Trophoblast cell (in vitro differentiated cells and primary cell): ENCODE measurements around the gene NUP93. TPM values are rescaled to one million over a fixed set of nuclear protein-coding genes. Genes with fewer than 3 reads are reported as not detected.

Experiments used
- DNase-seq, 2 donors: peaks; one replicate each; pipeline ENCODE4 v3.0.0-alpha.2; 2016
- H2AFZ ChIP-seq: 2 replicates; pipeline ENCODE4 v1.6.1; 2013; ENCODE audit warnings: low read length, moderate library complexity, mild to moderate bottlenecking; ENCODE audit not compliant: insufficient read depth, poor library complexity
- H2AK5ac ChIP-seq: 2 replicates; pipeline ENCODE4 v1.6.1; 2013; ENCODE audit warnings: mild to moderate bottlenecking, low read length
- H2BK120ac ChIP-seq: 2 replicates; pipeline ENCODE4 v1.6.1; 2013; ENCODE audit warnings: low read length, mild to moderate bottlenecking, moderate library complexity; ENCODE audit not compliant: insufficient read depth, poor library complexity
- H2BK12ac ChIP-seq: 2 replicates; pipeline ENCODE4 v1.6.1; 2013; ENCODE audit warnings: mild to moderate bottlenecking, low read length, moderate library complexity
- H2BK5ac ChIP-seq: 2 replicates; pipeline ENCODE4 v1.6.1; 2013; ENCODE audit warnings: low read length, low read depth, moderate library complexity, mild to moderate bottlenecking; ENCODE audit not compliant: poor library complexity
- H3K14ac ChIP-seq: 2 replicates; pipeline ENCODE4 v1.6.1; 2013; ENCODE audit warnings: mild to moderate bottlenecking, low read length
- H3K18ac ChIP-seq: 2 replicates; pipeline ENCODE4 v1.6.1; 2013; ENCODE audit warnings: mild to moderate bottlenecking, low read length
- H3K23ac ChIP-seq: 2 replicates; pipeline ENCODE4 v1.6.1; 2013; ENCODE audit warnings: low read length
- H3K27ac ChIP-seq: 2 replicates; pipeline ENCODE4 v1.5.1; 2013; ENCODE audit warnings: low read depth, mild to moderate bottlenecking, inconsistent platforms, low read length, moderate library complexity
- H3K27me3 ChIP-seq: 2 replicates; pipeline ENCODE4 v1.6.1; 2013; ENCODE audit warnings: inconsistent platforms, mild to moderate bottlenecking, low read length, moderate library complexity; ENCODE audit not compliant: insufficient read depth
- H3K36me3 ChIP-seq, 2 experiments: 1 replicate in 1 of 2; 2 replicates in 1 of 2; pipeline ENCODE4 v1.6.1; 2013; ENCODE audit warnings: low read length in 2 of 2, mild to moderate bottlenecking in 2 of 2, moderate library complexity in 1 of 2; ENCODE audit not compliant: insufficient read depth in 2 of 2, control insufficient read depth in 1 of 2
- H3K4ac ChIP-seq: 2 replicates; pipeline ENCODE4 v1.6.1; 2013; ENCODE audit warnings: low read depth, mild to moderate bottlenecking, low read length, moderate library complexity
- H3K4me1 ChIP-seq, 2 experiments: 1 replicate in 1 of 2; 2 replicates in 1 of 2; pipeline ENCODE4 v1.6.1; 2013; ENCODE audit warnings: low read length in 2 of 2, mild to moderate bottlenecking in 2 of 2, moderate library complexity in 1 of 2; ENCODE audit not compliant: insufficient read depth in 2 of 2, control insufficient read depth in 1 of 2
- H3K4me2 ChIP-seq: 2 replicates; pipeline ENCODE4 v1.6.1; 2013; ENCODE audit warnings: inconsistent platforms, mild to moderate bottlenecking, low read length, moderate library complexity
- H3K4me3 ChIP-seq: 2 replicates; pipeline ENCODE4 v1.5.1; 2013; ENCODE audit warnings: mild to moderate bottlenecking, low read depth, low read length, inconsistent platforms
- H3K79me1 ChIP-seq: one replicate; pipeline ENCODE4 v1.6.1; 2013; ENCODE audit warnings: low read length
- H3K79me2 ChIP-seq: 2 replicates; pipeline ENCODE4 v1.6.1; 2013; ENCODE audit warnings: low read length, mild to moderate bottlenecking; ENCODE audit not compliant: control insufficient read depth, insufficient read depth, poor library complexity
- H3K9ac ChIP-seq: 2 replicates; pipeline ENCODE4 v1.6.1; 2013; ENCODE audit warnings: mild to moderate bottlenecking, low read length
- H3K9me3 ChIP-seq: 2 replicates; pipeline ENCODE4 v1.6.1; 2013; ENCODE audit warnings: low read depth, mild to moderate bottlenecking, control low read depth, inconsistent platforms, low read length; ENCODE audit not compliant: insufficient read depth
- H4K12ac ChIP-seq: 2 replicates; pipeline ENCODE4 v1.6.1; 2013; ENCODE audit warnings: low read depth, mild to moderate bottlenecking, low read length, moderate library complexity
- H4K8ac ChIP-seq: 2 replicates; pipeline ENCODE4 v1.6.1; 2013; ENCODE audit warnings: low read depth, mild to moderate bottlenecking, low read length, moderate library complexity
- H4K91ac ChIP-seq: one replicate; pipeline ENCODE4 v1.6.1; 2013; ENCODE audit warnings: low read depth, mild to moderate bottlenecking, low read length, moderate library complexity
- WGBS: extraction: QIAGEN DNeasy Blood & Tissue Kit; methylation state at CpG from one replicate; pipeline ENCODE4 v1.1.7; 2013; ENCODE audit warnings: missing lambda C conversion rate; ENCODE audit not compliant: insufficient read length, insufficient coverage; ENCODE audit errors: extremely low coverage; 5-methylcytosine and 5-hydroxymethylcytosine counted together
- polyA plus RNA-seq: library from polyadenylated mRNA; stranded (reverse); fragments of 200-250 nt; gene quantifications from 2 replicates; pipeline ENCODE4 v1.2.3, GENCODE V29; 2013

The NUP93 gene
- 71.6 and 78.9 TPM in 2 replicates for polyA plus RNA-seq

DNA sequence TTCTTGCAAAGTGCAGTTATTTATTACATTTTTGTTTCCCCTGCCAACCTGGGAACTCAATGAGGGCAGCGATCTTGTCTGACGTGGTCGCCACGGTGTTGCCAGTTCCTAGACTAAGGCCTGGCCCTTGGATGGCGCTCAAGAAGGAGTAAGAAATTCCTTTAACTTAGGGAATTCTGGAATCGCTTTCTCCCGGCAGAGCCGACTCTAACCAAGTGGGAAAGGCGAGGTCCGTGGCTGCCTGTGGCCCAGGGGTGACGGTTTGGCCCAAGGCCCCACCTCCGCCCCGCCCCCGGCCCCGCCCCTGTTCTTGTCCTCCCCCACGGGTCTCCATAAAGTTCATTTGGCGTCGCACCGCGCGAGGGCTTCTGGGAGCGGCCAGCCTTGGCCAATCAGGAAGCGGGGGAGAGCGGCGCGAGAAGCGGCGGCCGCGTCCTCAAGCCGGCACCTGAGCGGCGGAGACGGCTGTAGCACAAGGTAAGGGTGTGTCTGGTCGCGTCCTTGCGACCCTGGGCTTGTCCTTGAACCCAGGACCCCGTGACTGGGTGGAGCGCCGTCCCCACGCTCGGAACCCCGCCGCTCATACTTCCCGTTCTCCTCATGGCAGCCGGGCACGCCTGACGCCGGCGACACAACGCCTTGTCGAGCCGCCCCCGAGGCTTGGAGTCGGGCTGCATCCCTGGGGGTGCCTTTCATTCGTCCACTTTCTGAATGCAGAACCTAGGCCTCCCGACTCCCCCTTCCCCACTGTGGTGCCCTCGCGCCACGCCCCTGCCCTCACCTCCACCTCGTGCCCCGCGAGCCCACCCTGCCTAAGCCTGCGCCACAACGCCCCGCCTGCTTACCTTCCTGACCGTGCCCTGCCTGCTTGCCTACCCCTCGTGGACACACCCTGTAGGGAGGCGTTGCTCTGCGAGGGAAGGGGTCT lies at the start of gene NUP93:
Gene NUP93, plus strand, starts transcription at position 395 of the 928 bp plus-strand sequence. CDS start 18,119 bp downstream, outside the sequence.
- WGBS: no CpG with 5 or more reads among the region's 70 CpGs
- peak within 1 kb of the TSS; percentile 87 for H4K8ac ChIP-seq
- H3K9me3 ChIP-seq: no peaks in the 10 kb centered on the region
- H3K4me3 ChIP-seq: peak within 1 kb of the TSS; percentile 86
- H4K12ac ChIP-seq: peak within 1 kb of the TSS; percentile 77
- peak within 1 kb of the TSS; percentile 54 for H3K27ac ChIP-seq
- peak within 1 kb of the TSS; percentile 80 for H3K9ac ChIP-seq
- H2AFZ ChIP-seq: peak within 1 kb of the TSS; percentile 97
- H3K4ac ChIP-seq: peak within 1 kb of the TSS; percentile 37
- peak within 1 kb of the TSS; percentile 88 for H3K18ac ChIP-seq
- H3K4me2 ChIP-seq: peak within 1 kb of the TSS; percentile 84
- H3K36me3 ChIP-seq: no peaks in the 10 kb centered on the region
- peaks cover 6% of the 10 kb centered on the region for H3K79me2 ChIP-seq
- H2BK120ac ChIP-seq: peak within 1 kb of the TSS; percentile 65
- H3K14ac ChIP-seq: peak within 1 kb of the TSS; percentile 73
- peak within 1 kb of the TSS; percentile 25 for H2AK5ac ChIP-seq
- H3K4me1 ChIP-seq: peaks cover 4 to 14% of the 10 kb centered on the region in 2 experiments
- peak within 1 kb of the TSS; percentile 82 for H4K91ac ChIP-seq
- H2BK5ac ChIP-seq: peak within 1 kb of the TSS; percentile 50
- H2BK12ac ChIP-seq: no peak within 1 kb of the TSS
- H3K23ac ChIP-seq: no peak within 1 kb of the TSS
- peaks cover 8% of the 10 kb centered on the region for H3K79me1 ChIP-seq
- peak; percentile 86 to 95 for DNase-seq
- H3K27me3 ChIP-seq: no peaks in the 10 kb centered on the region

DNA sequence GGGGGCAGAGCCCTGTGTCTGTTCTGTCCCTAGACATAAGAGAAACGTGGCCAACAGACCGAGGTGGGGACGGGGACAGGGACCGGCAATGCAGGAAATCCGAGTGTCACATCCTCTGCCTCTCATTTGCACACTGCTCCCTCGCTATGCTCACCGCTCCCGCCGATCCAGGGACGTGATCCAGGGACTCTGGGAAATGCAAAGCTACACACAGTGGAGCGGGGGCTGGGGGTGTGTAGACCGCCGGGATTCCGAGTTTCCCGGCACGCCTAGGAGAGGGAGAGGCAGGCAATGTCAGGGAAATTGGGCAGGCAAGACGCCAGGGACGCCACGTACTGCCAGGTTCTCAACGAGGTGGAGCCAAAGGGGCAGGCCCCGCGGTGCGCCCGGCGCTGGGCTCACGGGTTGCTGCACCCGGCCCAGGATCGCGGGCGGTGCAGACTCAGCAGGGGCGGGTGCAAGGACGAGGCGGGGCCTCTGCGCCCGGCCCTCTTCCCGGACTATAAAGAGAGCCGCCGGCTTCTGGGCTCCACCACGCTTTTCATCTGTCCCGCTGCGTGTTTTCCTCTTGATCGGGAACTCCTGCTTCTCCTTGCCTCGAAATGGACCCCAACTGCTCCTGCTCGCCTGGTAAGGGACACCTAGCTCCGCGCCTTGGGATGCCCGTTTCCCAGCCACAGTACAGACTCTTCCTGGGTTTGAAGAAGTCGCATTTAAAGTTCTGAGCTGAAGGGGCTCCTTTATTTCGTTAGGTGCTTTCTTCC lies 47.8 kb upstream of the NUP93 start, which contains the start of gene MT1X:
Gene MT1X, plus strand, starts transcription at position 532 of the 764 bp plus-strand sequence. Its CDS starts 71 bp downstream, at position 603.
- Histone ChIP-seq H3K79me2 (peaks cover 1% of the 10 kb centered on the region), H2BK120ac (peak within 1 kb of the TSS; percentile 29), H2BK12ac (no peak within 1 kb of the TSS), H3K36me3 (no peaks in the 10 kb centered on the region), H3K27me3 (no peaks in the 10 kb centered on the region), H3K4me3 (peak within 1 kb of the TSS; percentile 73), H3K27ac (no peak within 1 kb of the TSS), H4K8ac (peak within 1 kb of the TSS; percentile 79), H3K9me3 (peaks cover 1% of the 10 kb centered on the region), H3K79me1 (peaks cover 8% of the 10 kb centered on the region), H3K18ac (peak within 1 kb of the TSS; percentile 63), H3K23ac (no peak within 1 kb of the TSS), H2AK5ac (no peak within 1 kb of the TSS), H4K91ac (peak within 1 kb of the TSS; percentile 36), H3K4ac (peak within 1 kb of the TSS; percentile 6), H3K9ac (peak within 1 kb of the TSS; percentile 77), H3K4me2 (peak within 1 kb of the TSS; percentile 87), H3K14ac (peak within 1 kb of the TSS; percentile 72), H4K12ac (peak within 1 kb of the TSS; percentile 73), H2BK5ac (no peak within 1 kb of the TSS), H2AFZ (peak within 1 kb of the TSS; percentile 85), H3K4me1 (peaks cover 4 to 10% of the 10 kb centered on the region in 2 experiments)
- no CpG with 5 or more reads among the region's 49 CpGs for whole genome bisulfite sequencing
- peak; percentile 93 to 95 for DNase-seq

DNA sequence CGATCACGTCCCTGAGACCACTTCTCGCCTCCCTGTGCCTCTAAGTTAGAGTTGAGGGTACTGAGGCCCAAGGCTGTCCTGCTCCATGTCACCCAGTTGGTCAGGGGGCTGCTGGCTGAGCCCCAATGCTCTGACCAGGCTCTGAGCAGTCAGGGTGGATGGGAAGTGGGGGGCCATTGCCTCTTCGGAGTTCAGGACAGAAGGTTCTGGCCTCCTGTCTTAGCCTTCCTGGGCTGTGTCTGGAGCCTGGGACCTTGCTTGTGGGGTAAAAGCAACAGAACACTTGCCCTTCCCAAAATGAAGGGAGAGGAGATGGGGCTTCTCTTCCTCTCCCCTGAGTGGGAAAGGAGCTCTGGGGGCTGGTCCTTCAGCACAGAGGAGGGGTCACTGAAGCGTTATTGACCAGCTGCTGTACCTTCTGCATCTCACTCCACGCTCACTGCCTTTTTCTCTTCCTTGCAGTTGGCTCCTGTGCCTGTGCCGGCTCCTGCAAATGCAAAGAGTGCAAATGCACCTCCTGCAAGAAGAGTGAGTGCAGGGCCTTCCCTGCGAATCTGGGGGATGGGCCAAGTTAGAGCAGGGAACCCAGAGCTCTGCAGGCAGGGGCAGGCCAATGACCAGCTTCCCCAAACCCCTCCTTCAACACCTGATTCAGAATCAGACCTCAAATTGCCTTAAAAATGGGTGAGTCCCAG lies 47.1 kb upstream of the NUP93 start:
- Histone ChIP-seq H3K36me3 (no peaks in the 10 kb centered on the region), H3K9ac (peak overlapping the region; percentile 77), H3K18ac (no peak overlapping the region), H3K23ac (no peak overlapping the region), H3K9me3 (peaks cover 1% of the 10 kb centered on the region), H3K79me1 (peaks cover 8% of the 10 kb centered on the region), H2BK5ac (no peak overlapping the region), H3K27me3 (no peaks in the 10 kb centered on the region), H3K14ac (peak overlapping the region; percentile 72), H4K91ac (peak overlapping the region; percentile 16), H2AK5ac (no peak overlapping the region), H3K4ac (no peak overlapping the region), H4K12ac (no peak overlapping the region), H3K4me2 (peak overlapping the region; percentile 87), H3K4me3 (peak overlapping the region; percentile 67), H2BK120ac (no peak overlapping the region), H3K4me1 (peaks cover 4 to 10% of the 10 kb centered on the region in 2 experiments), H4K8ac (peak overlapping the region; percentile 1), H2AFZ (peak overlapping the region; percentile 63), H2BK12ac (no peak overlapping the region), H3K27ac (no peak overlapping the region), H3K79me2 (peaks cover 1% of the 10 kb centered on the region)
- WGBS: no CpG with 5 or more reads among the region's 8 CpGs
- no peak for DNase-seq
